ENCODE data around the gene CYFIP2. TPM values are rescaled to one million over a fixed set of nuclear protein-coding genes. Genes with fewer than 3 reads are reported as not detected.

Gene CYFIP2
- total RNA-seq, 2 experiments from 2014 or later = 319 to 321 TPM

- ChIA-PET POLR2A (interaction anchor here (1.0 kb wide), 1 partner anchor 20 kb away, joined by 3 read pairs; no protein-coding TSS in a partner anchor), CTCF (interaction anchor here (0.7 to 2.6 kb wide), 2 partner anchors 36 to 143 kb away, joined by 4 to 7 read pairs; no protein-coding TSS in a partner anchor)
- DNase-seq = no peak
- Mint-ChIP-seq H3K27me3 (no peaks in the 10 kb centered on the region), H3K4me1 (ENCODE audit: low read depth) (peaks cover 73% of the 10 kb centered on the region), H3K27ac (no peak overlapping the region), H3K4me3 (no peak overlapping the region), H3K36me3 (peaks cover 64% of the 10 kb centered on the region), H3K9me3 (no peaks in the 10 kb centered on the region)
- intact Hi-C loops (cut with micrococcal nuclease) = no loop called here
These were observed 23.4 kb downstream of the CYFIP2 start for GRCh38 chr5:157289164-157289819.

GRCh38 chr5:157290156-157290980 lies 24.4 kb downstream of the CYFIP2 start:
- intact Hi-C loops (cut with micrococcal nuclease) = loop anchor here (1.0 kb wide), 1 partner anchor 8 kb away; no protein-coding TSS in a partner anchor
- Mint-ChIP-seq H3K36me3 (peaks cover 66% of the 10 kb centered on the region), H3K4me1 (ENCODE audit: low read depth) (peaks cover 71% of the 10 kb centered on the region), H3K9me3 (no peaks in the 10 kb centered on the region), H3K27me3 (no peaks in the 10 kb centered on the region), H3K4me3 (no peak overlapping the region), H3K27ac (peak overlapping the region; percentile 72)
- ChIA-PET POLR2A (interaction anchor here (1.0 to 1.2 kb wide), 3 partner anchors 17 to 21 kb away, joined by 3 read pairs; no protein-coding TSS in a partner anchor), CTCF (no interaction called here)
- no peak for DNase-seq

- peaks cover 70% of the 10 kb centered on the region for H3K4me1 Mint-ChIP-seq (ENCODE audit: low read depth)
- H3K36me3 Mint-ChIP-seq = peaks cover 67% of the 10 kb centered on the region
- H3K27me3 Mint-ChIP-seq = no peaks in the 10 kb centered on the region
- H3K27ac Mint-ChIP-seq = peak overlapping the region; percentile 72
- CTCF ChIA-PET = no interaction called here
- POLR2A ChIA-PET = interaction anchor here (1.0 to 1.2 kb wide), 2 partner anchors 18 to 19 kb away, joined by 3 read pairs; no protein-coding TSS in a partner anchor
- intact Hi-C loops (cut with micrococcal nuclease) = loop anchor here (1.0 kb wide), 1 partner anchor 9 kb away; no protein-coding TSS in a partner anchor
- no peak overlapping the region for H3K4me3 Mint-ChIP-seq
- peak; percentile 58 for DNase-seq
- H3K9me3 Mint-ChIP-seq = no peaks in the 10 kb centered on the region
These were observed 25.2 kb downstream of the CYFIP2 start for GRCh38 chr5:157290981-157291711.

- Mint-ChIP-seq H3K36me3 (peaks cover 69% of the 10 kb centered on the region), H3K27ac (peak overlapping the region; percentile 26), H3K4me1 (ENCODE audit: low read depth) (peaks cover 65% of the 10 kb centered on the region), H3K27me3 (no peaks in the 10 kb centered on the region), H3K4me3 (no peak overlapping the region), H3K9me3 (no peaks in the 10 kb centered on the region)
- CTCF ChIA-PET = no interaction called here
- POLR2A ChIA-PET = no interaction called here
- no peak for DNase-seq
- intact Hi-C loops (cut with micrococcal nuclease) = no loop called here
These were observed 26.7 kb downstream of the CYFIP2 start for GRCh38 chr5:157292599-157292998.

- Mint-ChIP-seq H3K9me3 (no peaks in the 10 kb centered on the region), H3K4me3 (no peak overlapping the region), H3K27ac (peak overlapping the region; percentile 20), H3K36me3 (peaks cover 71% of the 10 kb centered on the region), H3K4me1 (ENCODE audit: low read depth) (peaks cover 48% of the 10 kb centered on the region), H3K27me3 (no peaks in the 10 kb centered on the region)
- ChIA-PET POLR2A (no interaction called here), CTCF (interaction anchor here (1.2 to 1.3 kb wide), 2 partner anchors 18 to 145 kb away, joined by 4 read pairs; no protein-coding TSS in a partner anchor)
- intact Hi-C loops (cut with micrococcal nuclease) = no loop called here
- no peak for DNase-seq
These were observed 28.6 kb downstream of the CYFIP2 start for GRCh38 chr5:157294407-157295091.

- no peaks in the 10 kb centered on the region for H3K9me3 Mint-ChIP-seq
- peak overlapping the region; percentile 63 for H3K27ac Mint-ChIP-seq
- H3K36me3 Mint-ChIP-seq = peaks cover 69% of the 10 kb centered on the region
- ChIA-PET CTCF (interaction anchor here (1.3 kb wide), 1 partner anchor 146 kb away, joined by 4 read pairs; no protein-coding TSS in a partner anchor), POLR2A (no interaction called here)
- no peak overlapping the region for H3K4me3 Mint-ChIP-seq
- intact Hi-C loops (cut with micrococcal nuclease) = no loop called here
- DNase-seq = no peak
- H3K27me3 Mint-ChIP-seq = no peaks in the 10 kb centered on the region
- H3K4me1 Mint-ChIP-seq (ENCODE audit: low read depth) = peaks cover 42% of the 10 kb centered on the region
These were observed 29.3 kb downstream of the CYFIP2 start for GRCh38 chr5:157295247-157295646.

- Mint-ChIP-seq H3K4me3 (no peak overlapping the region), H3K4me1 (ENCODE audit: low read depth) (peaks cover 40% of the 10 kb centered on the region), H3K9me3 (no peaks in the 10 kb centered on the region), H3K36me3 (peaks cover 61% of the 10 kb centered on the region), H3K27me3 (no peaks in the 10 kb centered on the region), H3K27ac (no peak overlapping the region)
- intact Hi-C loops (cut with micrococcal nuclease) = no loop called here
- CTCF ChIA-PET = interaction anchor here (1.0 kb wide), 2 partner anchors 12 to 28 kb away, joined by 3 to 4 read pairs; no protein-coding TSS in a partner anchor
- no peak for DNase-seq
- POLR2A ChIA-PET = interaction anchor here (1.2 kb wide), 1 partner anchor 32 kb away, joined by 3 read pairs; no protein-coding TSS in a partner anchor
These were observed 34.6 kb downstream of the CYFIP2 start for GRCh38 chr5:157300564-157300963.

- POLR2A ChIA-PET = interaction anchor here (1.2 kb wide), 1 partner anchor 33 kb away, joined by 3 read pairs; no protein-coding TSS in a partner anchor
- Mint-ChIP-seq H3K4me3 (no peak overlapping the region), H3K4me1 (ENCODE audit: low read depth) (peaks cover 43% of the 10 kb centered on the region), H3K27me3 (no peaks in the 10 kb centered on the region), H3K27ac (peak overlapping the region; percentile 71), H3K9me3 (no peaks in the 10 kb centered on the region), H3K36me3 (peaks cover 62% of the 10 kb centered on the region)
- no peak for DNase-seq
- intact Hi-C loops (cut with micrococcal nuclease) = no loop called here
- CTCF ChIA-PET = interaction anchor here (1.0 to 1.3 kb wide), 2 partner anchors 12 to 27 kb away, joined by 3 to 7 read pairs; no protein-coding TSS in a partner anchor
These were observed 35.1 kb downstream of the CYFIP2 start for GRCh38 chr5:157301066-157301465.

GRCh38 chr5:157303023-157303422 lies 37.1 kb downstream of the CYFIP2 start:
- peaks cover 63% of the 10 kb centered on the region for H3K4me1 Mint-ChIP-seq (ENCODE audit: low read depth)
- H3K27me3 Mint-ChIP-seq = no peaks in the 10 kb centered on the region
- H3K4me3 Mint-ChIP-seq = no peak overlapping the region
- intact Hi-C loops (cut with micrococcal nuclease) = no loop called here
- H3K36me3 Mint-ChIP-seq = peaks cover 65% of the 10 kb centered on the region
- H3K27ac Mint-ChIP-seq = peak overlapping the region; percentile 73
- DNase-seq = no peak
- CTCF ChIA-PET = interaction anchor here (0.9 to 2.1 kb wide), 9 partner anchors 10 to 154 kb away, joined by 4 to 11 read pairs (median 8); no protein-coding TSS in a partner anchor
- no peaks in the 10 kb centered on the region for H3K9me3 Mint-ChIP-seq
- POLR2A ChIA-PET = interaction anchor here (1.0 to 1.6 kb wide), 2 partner anchors 15 to 31 kb away, joined by 3 to 4 read pairs; no protein-coding TSS in a partner anchor

- Mint-ChIP-seq H3K4me3 (no peak overlapping the region), H3K36me3 (peaks cover 65% of the 10 kb centered on the region), H3K4me1 (ENCODE audit: low read depth) (peaks cover 71% of the 10 kb centered on the region), H3K27ac (peak overlapping the region; percentile 73), H3K27me3 (no peaks in the 10 kb centered on the region), H3K9me3 (no peaks in the 10 kb centered on the region)
- DNase-seq = peak; percentile 74
- intact Hi-C loops (cut with micrococcal nuclease) = no loop called here
- ChIA-PET POLR2A (interaction anchor here (1.0 to 1.6 kb wide), 2 partner anchors 14 to 32 kb away, joined by 3 to 4 read pairs; no protein-coding TSS in a partner anchor), CTCF (interaction anchor here (0.7 to 2.1 kb wide), 16 partner anchors 9 to 440 kb away, joined by 3 to 11 read pairs (median 7); partner anchors contain the start of gene LSM11)
These were observed 37.9 kb downstream of the CYFIP2 start for GRCh38 chr5:157303667-157304327.

Measured in activated CD4-positive, alpha-beta memory T cell treated with anti-CD3 and anti-CD28 coated beads for 36 hours (primary cell).